Osteoblast (primary cell): ENCODE results near the gene FAT1. TPM values are rescaled to one million over a fixed set of nuclear protein-coding genes. Genes with fewer than 3 reads are reported as not detected.

ENCODE experiments used
- DNase-seq: peaks from one replicate; pipeline ENCODE4 v3.0.0; 2011; ENCODE audit warnings: low spot score, mixed read lengths; ENCODE audit not compliant: insufficient read length; ENCODE audit errors: missing footprints
- H2AFZ ChIP-seq: 2 replicates; pipeline ENCODE4 v1.6.0; 2011; ENCODE audit warnings: mild to moderate bottlenecking, low read length
- H3K27ac ChIP-seq: 2 replicates; pipeline ENCODE4 v1.5.1; 2011; ENCODE audit warnings: mild to moderate bottlenecking, low read depth, low read length, moderate library complexity
- H3K27me3 ChIP-seq: 2 replicates; pipeline ENCODE4 v1.6.0; 2012; ENCODE audit warnings: mild to moderate bottlenecking, control low read depth, inconsistent platforms, low read length, moderate library complexity; ENCODE audit not compliant: insufficient read depth
- H3K36me3 ChIP-seq: 2 replicates; pipeline ENCODE4 v1.5.1; 2011; ENCODE audit warnings: mild to moderate bottlenecking, low read length, control low read depth, moderate library complexity; ENCODE audit not compliant: insufficient read depth
- H3K4me1 ChIP-seq: 2 replicates; pipeline ENCODE4 v1.5.1; 2011; ENCODE audit warnings: mild to moderate bottlenecking, low read length, control low read depth, moderate library complexity; ENCODE audit not compliant: insufficient read depth
- H3K4me2 ChIP-seq: 2 replicates; pipeline ENCODE4 v1.6.0; 2011; ENCODE audit warnings: mild to moderate bottlenecking, low read length; ENCODE audit not compliant: insufficient read depth
- H3K4me3 ChIP-seq: fragments of 200-600 bp; sonication (generic); 3 replicates; pipeline ENCODE4 v1.5.1; 2012; ENCODE audit warnings: mild to moderate bottlenecking, low read length, inconsistent platforms; ENCODE audit not compliant: insufficient read depth
- H3K79me2 ChIP-seq: 2 replicates; pipeline ENCODE4 v1.6.0; 2012; ENCODE audit warnings: mild to moderate bottlenecking, low read length, control low read depth, inconsistent platforms; ENCODE audit not compliant: insufficient read depth
- H3K9me3 ChIP-seq: 2 replicates; pipeline ENCODE4 v1.5.1; 2011; ENCODE audit warnings: low read depth, low read length, control low read depth
- H4K20me1 ChIP-seq: 2 replicates; pipeline ENCODE4 v1.6.0; 2012; ENCODE audit warnings: mild to moderate bottlenecking, low read length, control low read depth; ENCODE audit not compliant: insufficient read depth
- CTCF ChIP-seq: IDR thresholded peaks from 2 replicates; pipeline ENCODE4 v1.5.1; 2011; ENCODE audit warnings: mild to moderate bottlenecking, low read depth, low read length, moderate library complexity; ENCODE audit errors: extremely low read depth
- total RNA-seq: library from RNA; depleted of rRNA; stranded (reverse); fragments of >200 nt; gene quantifications from 2 replicates; pipeline ENCODE4 v1.2.3, GENCODE V29; 2012

The FAT1 gene
- total RNA-seq, 1 donor, result 522 TPM

GRCh38 chr4:186593587-186593973, 130.1 kb downstream of the FAT1 start:
- no peak for DNase-seq
- Histone ChIP-seq H3K4me3 (no peak overlapping the region), H3K79me2 (peaks cover 30% of the 10 kb centered on the region), H3K36me3 (peaks cover 85% of the 10 kb centered on the region), H3K4me2 (no peak overlapping the region), H3K9me3 (no peaks in the 10 kb centered on the region), H2AFZ (no peak overlapping the region), H3K4me1 (no peaks in the 10 kb centered on the region), H4K20me1 (peaks cover 16% of the 10 kb centered on the region), H3K27ac (no peak overlapping the region), H3K27me3 (no peaks in the 10 kb centered on the region)
- no peak for TF ChIP-seq CTCF

- Histone ChIP-seq H3K4me2 (no peak overlapping the region), H3K9me3 (no peaks in the 10 kb centered on the region), H3K4me3 (no peak overlapping the region), H3K36me3 (peaks cover 85% of the 10 kb centered on the region), H2AFZ (no peak overlapping the region), H3K27me3 (no peaks in the 10 kb centered on the region), H3K27ac (no peak overlapping the region), H3K79me2 (peaks cover 33% of the 10 kb centered on the region), H3K4me1 (no peaks in the 10 kb centered on the region), H4K20me1 (peaks cover 16% of the 10 kb centered on the region)
- no peak for TF ChIP-seq CTCF
- DNase-seq, result no peak
Observed at GRCh38 chr4:186592966-186593586, 130.6 kb downstream of the FAT1 start.

GRCh38 chr4:186592445-186592844, 131.2 kb downstream of the FAT1 start:
- Histone ChIP-seq H3K27ac (no peak overlapping the region), H3K36me3 (peaks cover 79% of the 10 kb centered on the region), H3K4me3 (no peak overlapping the region), H3K4me1 (no peaks in the 10 kb centered on the region), H3K27me3 (no peaks in the 10 kb centered on the region), H3K79me2 (peaks cover 32% of the 10 kb centered on the region), H3K9me3 (no peaks in the 10 kb centered on the region), H4K20me1 (peaks cover 19% of the 10 kb centered on the region), H3K4me2 (no peak overlapping the region), H2AFZ (no peak overlapping the region)
- TF ChIP-seq CTCF, result no peak
- no peak for DNase-seq

- Histone ChIP-seq H3K36me3 (peaks cover 71% of the 10 kb centered on the region), H3K4me1 (no peaks in the 10 kb centered on the region), H3K9me3 (no peaks in the 10 kb centered on the region), H3K27me3 (no peaks in the 10 kb centered on the region), H2AFZ (no peak overlapping the region), H3K27ac (no peak overlapping the region), H4K20me1 (peaks cover 19% of the 10 kb centered on the region), H3K4me2 (no peak overlapping the region), H3K4me3 (no peak overlapping the region), H3K79me2 (peaks cover 27% of the 10 kb centered on the region)
- no peak for DNase-seq
- no peak for TF ChIP-seq CTCF
Observed at GRCh38 chr4:186591651-186592050, 132.0 kb downstream of the FAT1 start.
